PFSK-1 (cell line): ENCODE results near the gene ACKR3.

Experiments used
- FOXP2 ChIP-seq: optimal IDR thresholded peaks from 2 replicates; pipeline ENCODE3; 2011; ENCODE audit warnings: borderline replicate concordance, control low read depth, inconsistent platforms; ENCODE audit not compliant: insufficient read depth; ENCODE audit errors: extremely low read length, extremely low read depth
- POLR2AphosphoS5 ChIP-seq: IDR thresholded peaks from 2 replicates; pipeline ENCODE4 v1.6.1; 2012; ENCODE audit warnings: low read depth, mild to moderate bottlenecking, control low read depth, low read length, moderate library complexity
- REST ChIP-seq, 2 experiments: IDR thresholded peaks; 2 replicates each; pipeline versions ENCODE4 v1.6.1 to v1.8.0; 2011 to 2012; ENCODE audit warnings: low read depth in 2 of 2, low read length in 2 of 2, control low read depth in 1 of 2, inconsistent platforms in 1 of 2, mild to moderate bottlenecking in 1 of 2, moderate library complexity in 1 of 2; ENCODE audit not compliant: insufficient read depth in 1 of 2
- SIN3A ChIP-seq: IDR thresholded peaks from 2 replicates; pipeline ENCODE4 v1.6.1; 2012; ENCODE audit warnings: mild to moderate bottlenecking, low read length, moderate library complexity, borderline replicate concordance; ENCODE audit not compliant: insufficient read depth
- TAF1 ChIP-seq: IDR thresholded peaks from 2 replicates; pipeline ENCODE4 v1.6.1; 2012; ENCODE audit warnings: low read length, control low read depth, borderline replicate concordance; ENCODE audit not compliant: insufficient read depth

Gene ACKR3

DNA sequence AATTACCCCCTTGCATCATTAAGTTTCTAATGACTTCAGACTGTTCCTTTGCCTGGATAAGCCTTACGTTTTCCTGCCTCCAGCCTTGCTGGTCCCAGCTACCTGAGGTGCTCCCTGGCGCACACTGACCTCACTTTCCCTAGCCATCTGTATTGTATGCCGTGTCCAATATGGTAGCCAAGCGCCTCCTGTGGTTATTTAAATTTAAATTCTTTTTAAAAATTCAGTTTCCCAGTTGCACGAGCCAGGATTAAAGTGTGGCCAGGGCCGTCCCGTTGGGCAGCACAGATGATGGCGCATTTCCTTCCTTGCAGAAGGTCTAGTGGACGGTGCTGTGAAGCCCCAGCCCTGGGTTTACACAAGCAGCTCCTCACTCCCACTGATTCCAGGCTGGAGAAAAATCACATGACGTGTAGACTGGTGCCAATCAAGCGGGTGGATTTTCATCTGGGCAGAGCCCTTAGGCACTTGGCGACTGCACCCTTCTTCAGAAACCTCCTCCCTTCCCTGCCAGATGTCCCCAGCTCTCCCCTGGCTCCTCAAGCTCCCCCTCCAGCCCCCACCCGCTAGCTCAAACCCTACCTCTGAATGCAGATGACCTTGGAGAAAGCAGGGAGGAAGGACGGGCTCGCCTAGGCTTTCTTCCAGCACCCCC, 33.9 kb downstream of the ACKR3 start:
- no peak for TF ChIP-seq TAF1
- TF ChIP-seq POLR2AphosphoS5, result no peak
- TF ChIP-seq SIN3A, result no peak

DNA sequence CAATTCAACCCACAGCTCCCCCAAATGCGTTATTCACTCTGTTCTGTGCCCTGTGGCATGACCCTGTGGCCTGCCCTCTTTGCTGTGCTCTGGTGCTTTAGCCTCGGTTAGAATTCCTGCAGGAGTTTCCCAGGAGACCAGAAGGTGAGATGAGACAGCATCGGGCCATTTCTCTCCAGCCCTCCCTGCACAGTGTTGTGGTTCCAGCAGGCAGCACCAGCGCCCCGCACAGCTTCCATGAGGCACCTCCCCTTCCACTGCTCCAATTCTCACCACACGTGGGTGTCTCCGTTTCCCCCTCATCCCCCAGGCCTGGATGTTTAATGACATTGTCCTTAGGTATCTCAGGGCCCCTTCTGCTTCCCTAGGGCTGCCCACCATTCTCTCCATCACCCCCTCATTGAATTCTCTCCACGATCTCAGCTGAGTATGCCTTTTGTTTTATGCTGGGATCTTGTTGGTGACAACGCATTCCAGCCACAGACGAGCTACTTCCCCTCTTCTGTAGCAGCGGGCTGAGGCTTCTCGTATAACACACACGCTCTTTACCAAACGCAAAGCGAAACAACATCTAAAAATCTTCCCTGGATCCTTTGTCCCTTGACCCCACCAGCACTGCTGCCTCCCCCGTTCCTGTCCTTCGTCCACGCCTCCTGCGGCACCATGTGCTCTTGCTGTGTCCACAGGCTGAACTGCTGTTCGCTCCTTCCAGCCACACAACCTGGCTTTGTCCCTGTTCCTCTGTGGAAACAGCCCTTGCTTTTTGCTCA, 35.1 kb downstream of the ACKR3 start:
- TF ChIP-seq FOXP2, result no peak
- TF ChIP-seq SIN3A, result no peak
- TF ChIP-seq TAF1, result no peak
- TF ChIP-seq REST (IDR thresholded peaks at IDR 0.05; ENCODE audit: insufficient read depth in 1 of 2, low read depth in 2 of 2, low read length in 2 of 2), result no peak
- no peak for TF ChIP-seq POLR2AphosphoS5

- TF ChIP-seq TAF1 (no peak), POLR2AphosphoS5 (no peak), FOXP2 (no peak), SIN3A (no peak), REST (IDR thresholded peaks at IDR 0.05; ENCODE audit: insufficient read depth in 1 of 2, low read depth in 2 of 2, low read length in 2 of 2) (no peak)
Measured at GRCh38 chr2:236605345-236605734, 35.7 kb downstream of the ACKR3 start.

DNA sequence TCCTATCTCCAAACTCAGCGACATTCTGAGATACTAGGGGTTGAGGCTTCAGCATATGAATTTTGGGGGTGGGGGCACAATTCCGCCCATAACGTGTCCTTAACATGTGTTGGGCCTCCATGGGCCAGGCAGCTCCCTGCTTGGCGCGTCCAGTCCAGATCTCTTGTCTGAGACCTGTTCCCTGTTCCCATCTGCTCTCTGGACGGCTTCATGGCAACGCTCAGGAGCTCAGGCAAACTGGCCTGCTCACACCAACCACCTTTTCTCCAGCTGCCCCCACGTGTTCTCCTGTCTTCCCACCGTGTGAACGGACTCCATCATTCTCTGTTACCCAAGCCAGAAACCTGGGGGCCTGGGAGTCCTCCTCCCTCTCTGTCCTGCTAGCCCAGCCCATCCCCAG, 36.4 kb downstream of the ACKR3 start:
- TF ChIP-seq TAF1, result no peak
- TF ChIP-seq REST (IDR thresholded peaks at IDR 0.05; ENCODE audit: insufficient read depth in 1 of 2, low read depth in 2 of 2, low read length in 2 of 2), result no peak
- no peak for TF ChIP-seq FOXP2

DNA sequence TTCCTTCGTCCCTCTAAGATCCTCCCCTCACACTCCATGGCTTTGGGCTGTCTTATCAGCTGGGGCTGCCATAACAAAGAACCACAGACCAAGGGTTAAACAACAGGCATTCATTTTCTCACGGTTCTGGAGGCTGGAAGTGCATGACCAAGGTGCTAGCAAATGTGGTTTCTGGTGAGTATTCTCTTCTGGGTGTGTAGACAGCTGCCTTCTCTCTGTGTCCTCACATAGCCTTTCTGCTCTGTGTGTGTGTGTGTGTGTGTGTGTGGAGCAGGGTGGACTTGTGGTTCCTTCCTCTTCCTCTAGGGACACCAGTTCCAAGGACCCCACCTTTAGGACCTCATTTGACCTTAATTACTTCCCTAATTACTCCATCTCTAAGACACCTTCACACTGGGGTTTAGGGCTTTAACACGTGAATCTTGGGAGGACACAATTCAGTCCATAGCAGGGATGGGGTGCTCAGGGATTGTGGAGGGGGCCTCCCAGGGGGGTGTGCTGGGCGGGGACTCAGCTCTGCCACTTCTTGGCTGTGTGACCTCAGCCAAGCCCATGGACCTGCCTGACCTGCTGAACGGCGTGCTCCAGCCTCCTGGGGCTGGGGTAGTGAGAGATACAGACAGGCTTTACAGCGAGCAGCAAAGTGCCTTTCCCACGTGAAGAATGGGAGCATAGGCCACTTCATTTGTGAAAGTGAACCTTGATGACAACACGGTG, 38.0 kb downstream of the ACKR3 start:
- TF ChIP-seq TAF1 (no peak), SIN3A (no peak), REST (IDR thresholded peaks at IDR 0.05; ENCODE audit: insufficient read depth in 1 of 2, low read depth in 2 of 2, low read length in 2 of 2) (no peak)
